ENCODE measurements around the gene SPPL3. TPM values are rescaled to one million over a fixed set of nuclear protein-coding genes. Genes with fewer than 3 reads are reported as not detected.
"Not testable (repeated sequence)": the region's sequence is repeated elsewhere in the genome, so short reads cannot be mapped to it uniquely, and the experiment has no call there.

SPPL3 gene
- total RNA-seq, 4 donors from 2014 or later = 25.7 to 37.5 (median 34.7) TPM

DNA sequence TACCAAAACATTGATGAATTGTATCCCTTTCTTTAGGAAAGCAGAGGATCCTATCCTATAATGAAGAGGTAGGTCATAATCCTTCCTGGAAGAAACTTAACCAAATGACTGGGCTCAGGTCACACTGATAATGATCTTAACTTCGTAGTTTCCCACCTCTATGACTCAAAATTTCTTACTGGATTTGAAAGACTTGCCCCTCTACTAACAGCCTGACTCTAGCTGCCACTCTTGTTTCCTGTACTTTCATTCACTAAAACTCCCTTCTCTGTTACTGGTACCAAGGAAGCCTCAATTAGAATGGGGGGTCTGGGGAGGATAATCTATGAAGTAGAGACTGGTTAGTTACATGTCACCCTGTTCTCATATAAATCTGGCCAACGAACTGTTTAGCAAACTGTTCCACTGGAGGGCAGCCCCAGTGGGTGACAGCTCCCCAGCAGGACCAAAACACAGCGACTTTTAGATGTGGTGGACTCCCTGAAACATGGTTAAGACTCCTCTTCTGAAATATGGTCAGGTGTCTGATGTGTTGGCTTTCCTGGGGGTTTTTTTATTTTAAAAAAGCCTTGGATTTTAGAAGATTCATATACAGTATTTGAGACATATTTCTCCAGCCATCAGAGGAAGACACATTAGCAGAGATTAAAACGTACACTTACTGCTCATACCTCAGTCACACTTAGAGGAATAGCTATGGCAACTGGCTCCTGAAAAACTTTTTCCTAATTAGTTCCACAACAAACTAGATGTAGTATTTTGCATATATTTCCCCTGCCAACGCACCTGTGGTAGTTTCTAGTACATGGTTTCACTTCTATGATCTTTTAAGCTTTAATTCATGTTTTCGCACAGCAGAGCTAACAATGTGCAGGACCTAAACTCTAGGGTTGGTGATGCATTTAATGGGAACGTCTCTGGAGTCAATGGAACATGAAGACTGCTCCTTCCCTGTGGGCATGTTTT is 106.2 kb downstream of the SPPL3 start:
- Histone ChIP-seq H3K27me3 (no peaks in the 10 kb centered on the region), H3K27ac (no peak overlapping the region), H3K36me3 (no peaks in the 10 kb centered on the region), H3K4me1 (peaks cover 0 to 4% of the 10 kb centered on the region in 2 donors), H3K4me3 (replicated peaks in 1 of 3) (no peak overlapping the region), H3K9me3 (no peaks in the 10 kb centered on the region)
- no peak for DNase-seq
- TF ChIP-seq, protein P1, sequence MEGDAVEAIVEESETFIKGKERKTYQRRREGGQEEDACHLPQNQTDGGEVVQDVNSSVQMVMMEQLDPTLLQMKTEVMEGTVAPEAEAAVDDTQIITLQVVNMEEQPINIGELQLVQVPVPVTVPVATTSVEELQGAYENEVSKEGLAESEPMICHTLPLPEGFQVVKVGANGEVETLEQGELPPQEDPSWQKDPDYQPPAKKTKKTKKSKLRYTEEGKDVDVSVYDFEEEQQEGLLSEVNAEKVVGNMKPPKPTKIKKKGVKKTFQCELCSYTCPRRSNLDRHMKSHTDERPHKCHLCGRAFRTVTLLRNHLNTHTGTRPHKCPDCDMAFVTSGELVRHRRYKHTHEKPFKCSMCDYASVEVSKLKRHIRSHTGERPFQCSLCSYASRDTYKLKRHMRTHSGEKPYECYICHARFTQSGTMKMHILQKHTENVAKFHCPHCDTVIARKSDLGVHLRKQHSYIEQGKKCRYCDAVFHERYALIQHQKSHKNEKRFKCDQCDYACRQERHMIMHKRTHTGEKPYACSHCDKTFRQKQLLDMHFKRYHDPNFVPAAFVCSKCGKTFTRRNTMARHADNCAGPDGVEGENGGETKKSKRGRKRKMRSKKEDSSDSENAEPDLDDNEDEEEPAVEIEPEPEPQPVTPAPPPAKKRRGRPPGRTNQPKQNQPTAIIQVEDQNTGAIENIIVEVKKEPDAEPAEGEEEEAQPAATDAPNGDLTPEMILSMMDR (IDR thresholded peaks at IDR 0.05) = no peak
- no peak for TF ChIP-seq POLR2A (IDR thresholded peaks at IDR 0.05)
- intact Hi-C loops (cut with DNase I) = no loop called here
- 66 to 67% methylated on average over 7 of the region's 7 CpGs for WGBS, 2 donors

DNA sequence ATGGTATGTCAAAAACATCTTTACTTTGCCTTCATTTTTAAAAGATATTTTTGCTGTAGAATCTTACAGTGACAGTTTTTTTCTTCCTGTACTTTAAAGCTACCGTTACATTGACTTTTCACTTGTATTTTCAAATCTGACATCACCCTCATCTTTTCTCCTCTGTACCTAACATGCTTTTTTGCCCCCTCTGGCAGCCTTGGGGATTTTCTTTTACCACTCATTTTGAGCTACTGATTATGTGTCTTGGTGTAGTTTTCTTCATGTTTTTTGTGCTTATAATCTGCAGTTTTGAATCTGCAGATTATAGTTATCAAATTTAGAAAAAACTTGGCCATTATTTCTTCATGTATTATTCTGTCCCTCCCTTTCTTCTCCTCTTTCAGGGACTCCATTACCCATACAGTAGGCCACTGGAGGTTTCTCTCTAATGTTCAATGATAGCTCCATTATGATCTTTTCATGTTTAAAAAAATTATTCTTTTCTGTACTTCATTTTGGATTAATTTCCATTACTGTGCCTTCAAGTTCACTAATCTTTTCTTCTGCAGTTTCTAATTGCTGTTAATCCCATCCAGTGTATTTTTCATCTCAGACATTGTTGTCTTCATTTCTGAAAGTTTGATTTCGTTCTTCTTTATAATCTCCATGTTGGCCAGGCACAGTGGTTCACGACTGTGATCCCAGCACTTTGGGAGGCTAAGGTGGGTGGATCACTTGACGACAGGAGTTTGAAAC is 108.5 kb downstream of the SPPL3 start:
- intact Hi-C loops (cut with DNase I) = no loop called here
- Histone ChIP-seq H3K4me1 (peaks cover 0 to 13% of the 10 kb centered on the region in 2 donors), H3K27me3 (no peaks in the 10 kb centered on the region), H3K9me3 (no peaks in the 10 kb centered on the region), H3K4me3 (replicated peaks in 1 of 3) (no peak overlapping the region), H3K36me3 (no peaks in the 10 kb centered on the region), H3K27ac (no peak overlapping the region)
- WGBS, 2 donors = 97 to 98% methylated on average over 4 of the region's 4 CpGs
- DNase-seq = no peak
- TF ChIP-seq POLR2A (IDR thresholded peaks at IDR 0.05) = no peak
- TF ChIP-seq, protein P1 (IDR thresholded peaks at IDR 0.05) = no peak

DNA sequence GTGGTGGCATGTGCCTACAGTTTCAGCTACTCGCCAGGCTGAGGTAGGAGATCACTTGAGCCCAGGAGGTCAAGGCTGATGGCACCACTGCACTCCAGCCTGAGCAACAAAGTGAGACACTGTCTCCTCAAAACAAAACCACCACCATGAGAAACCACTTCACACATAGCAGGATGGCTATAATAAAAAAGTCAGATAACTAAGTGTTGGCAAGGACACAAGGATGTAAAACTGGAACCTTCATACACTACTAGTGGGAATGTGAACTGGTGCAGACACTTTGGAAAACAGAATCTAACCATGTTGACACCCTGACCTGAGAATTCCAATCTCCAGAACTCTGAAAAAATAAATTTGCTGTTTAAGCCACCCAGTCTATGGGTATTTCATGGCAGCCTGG is 110.8 kb downstream of the SPPL3 start:
- no peak overlapping the region for H3K4me3 ChIP-seq (replicated peaks in 1 of 3)
- no peaks in the 10 kb centered on the region for H3K9me3 ChIP-seq
- DNase-seq = no peak
- no peaks in the 10 kb centered on the region for H3K27me3 ChIP-seq
- peaks cover 0 to 9% of the 10 kb centered on the region in 2 donors for H3K4me1 ChIP-seq
- H3K36me3 ChIP-seq = no peaks in the 10 kb centered on the region
- intact Hi-C loops (cut with DNase I) = no loop called here
- 92 to 100% methylated on average over 1 of the region's 1 CpG for WGBS, 2 donors
- no peak for TF ChIP-seq POLR2A (IDR thresholded peaks at IDR 0.05)
- TF ChIP-seq, protein P1 (IDR thresholded peaks at IDR 0.05) = no peak
- no peak overlapping the region for H3K27ac ChIP-seq

DNA sequence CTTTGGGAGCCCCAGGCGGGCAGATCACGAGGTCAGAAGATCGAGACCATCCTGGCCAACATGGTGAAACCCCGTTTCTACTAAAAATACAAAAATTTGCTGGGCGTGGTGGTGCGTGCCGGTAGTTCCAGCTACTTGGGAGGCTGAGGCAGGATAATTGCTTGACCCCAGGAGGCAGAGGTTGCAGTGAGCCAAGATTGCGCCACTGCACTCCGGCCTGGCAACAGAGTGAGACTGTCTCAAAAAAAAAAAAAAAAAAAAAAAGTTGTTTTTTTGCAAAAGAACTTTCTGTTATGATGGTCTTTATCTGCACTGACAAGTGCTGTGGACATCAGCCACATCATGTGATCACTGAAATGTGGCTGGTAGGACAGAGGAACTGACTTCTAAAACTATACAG is 111.7 kb downstream of the SPPL3 start:
- H3K9me3 ChIP-seq; H3K27ac ChIP-seq; intact Hi-C loops (cut with DNase I); DNase-seq; H3K36me3 ChIP-seq; H3K4me1 ChIP-seq; H3K4me3 ChIP-seq (replicated peaks in 1 of 3); H3K27me3 ChIP-seq: not testable (repeated sequence)
- 96 to 97% methylated on average over 9 of the region's 9 CpGs for WGBS, 2 donors

DNA sequence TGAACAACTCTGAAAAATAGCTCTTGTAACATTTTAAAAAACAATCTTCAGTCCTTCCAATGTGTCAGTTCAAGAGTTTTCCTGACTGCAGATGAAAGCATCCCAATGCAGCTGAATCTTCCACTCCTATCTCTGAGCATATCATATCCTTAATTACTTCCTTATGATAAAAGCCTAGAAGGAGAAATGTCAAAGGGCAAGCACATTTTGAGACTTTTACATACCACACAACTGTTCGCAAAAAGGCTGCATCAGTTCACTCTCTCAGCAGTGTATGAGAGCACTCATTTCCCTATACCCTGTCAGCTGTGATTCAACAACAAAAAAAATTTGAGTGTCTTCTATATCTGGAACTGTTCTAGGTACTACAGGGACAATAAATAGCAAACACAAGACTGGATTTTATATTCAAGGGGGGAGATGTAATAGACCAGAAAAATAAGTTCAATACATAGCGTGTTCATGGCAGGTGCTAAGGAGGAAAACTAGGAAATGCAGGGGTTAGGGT is 112.4 kb downstream of the SPPL3 start:
- 84 to 86% methylated on average over 2 of the region's 2 CpGs for WGBS, 2 donors
- TF ChIP-seq, protein P1 (IDR thresholded peaks at IDR 0.05) = no peak
- no peak for TF ChIP-seq POLR2A (IDR thresholded peaks at IDR 0.05)
- Histone ChIP-seq H3K9me3 (no peaks in the 10 kb centered on the region), H3K27me3 (no peaks in the 10 kb centered on the region), H3K27ac (no peak overlapping the region), H3K36me3 (no peaks in the 10 kb centered on the region), H3K4me3 (replicated peaks in 1 of 3) (no peak overlapping the region), H3K4me1 (peaks cover 0 to 9% of the 10 kb centered on the region in 2 donors)
- DNase-seq = no peak
- intact Hi-C loops (cut with DNase I) = no loop called here
